HG02678 (cell line): Measurements from ENCODE around the gene IKZF1.

Experiments used
- ATAC-seq: cut with Tn5 transposase; IDR thresholded peaks from one replicate; pipeline ENCODE4 v1.9.1; 2021; ENCODE audit warnings: mild to moderate bottlenecking, moderate library complexity; ENCODE audit not compliant: unreplicated experiment

IKZF1 gene

DNA sequence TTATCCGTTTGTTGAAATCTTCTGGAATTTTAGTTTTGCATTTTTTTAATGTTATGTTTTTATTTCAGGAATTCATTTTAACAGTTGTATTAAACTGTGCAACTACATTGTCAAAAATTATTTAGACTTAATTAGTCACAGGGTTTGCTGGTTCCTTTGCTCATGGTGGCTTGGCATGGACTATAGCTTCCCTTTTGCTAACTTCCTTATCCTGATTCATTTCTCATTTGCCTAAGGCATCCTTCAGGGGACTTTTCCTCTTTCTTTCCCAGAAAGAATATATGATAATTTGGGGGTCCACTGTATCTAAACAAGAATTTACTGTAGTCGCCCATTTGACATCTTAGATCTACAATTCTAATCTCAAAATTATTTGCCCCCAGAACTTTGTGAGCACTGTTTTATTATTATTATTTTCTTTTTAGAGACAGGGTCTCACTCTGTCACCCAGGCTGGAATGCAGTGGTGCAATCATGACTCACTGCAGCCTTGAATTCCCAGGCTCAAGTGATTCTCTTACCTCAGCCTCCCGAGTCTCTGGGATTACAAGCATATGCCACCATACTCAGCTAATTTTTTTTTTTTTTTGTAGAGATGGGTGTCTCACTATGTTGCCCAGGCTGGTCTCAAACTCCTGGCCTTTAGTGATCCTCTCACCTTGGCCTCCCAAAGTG is 131.8 kb downstream of the IKZF1 start:
- ATAC-seq = no peak

DNA sequence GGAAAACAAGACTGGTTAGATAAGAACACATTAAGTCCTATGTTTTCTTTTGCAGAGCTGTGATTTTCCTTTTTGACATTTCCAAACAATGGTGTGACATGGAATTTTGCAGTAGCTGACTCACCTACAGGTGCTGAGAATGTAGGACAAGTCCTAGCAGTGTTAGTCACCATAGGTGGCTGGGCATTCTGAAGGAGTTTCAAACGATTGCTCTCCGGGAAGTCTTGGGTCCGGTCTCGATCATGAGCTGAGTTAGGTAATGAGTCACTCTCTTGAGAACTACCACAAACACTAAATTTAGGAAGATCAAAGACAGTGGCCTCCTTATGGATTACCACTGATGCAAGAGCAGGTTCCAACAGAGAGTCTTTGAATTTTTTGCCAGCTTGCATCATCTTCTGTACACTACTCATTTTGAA is 142.0 kb downstream of the IKZF1 start:
- ATAC-seq = peak; percentile 36

DNA sequence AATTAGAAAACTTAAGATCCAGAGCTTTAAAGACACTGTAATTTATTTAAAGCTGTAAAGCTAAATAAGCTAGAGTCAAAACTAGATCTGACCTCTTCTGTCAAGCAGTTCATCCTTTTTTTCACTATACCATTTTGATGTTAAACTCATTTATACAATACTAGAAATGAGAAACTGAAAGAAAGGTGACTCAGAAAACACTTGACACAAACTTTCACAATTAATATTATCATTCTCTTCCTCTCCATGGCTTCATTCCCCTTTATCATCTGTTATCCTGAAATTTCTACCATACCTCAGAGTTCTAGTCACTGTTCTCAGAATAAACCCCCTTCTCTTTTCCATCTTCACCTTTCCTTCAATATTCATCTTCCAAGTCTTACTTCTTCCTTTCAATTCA is 144.3 kb downstream of the IKZF1 start:
- peak; percentile 29 for ATAC-seq

DNA sequence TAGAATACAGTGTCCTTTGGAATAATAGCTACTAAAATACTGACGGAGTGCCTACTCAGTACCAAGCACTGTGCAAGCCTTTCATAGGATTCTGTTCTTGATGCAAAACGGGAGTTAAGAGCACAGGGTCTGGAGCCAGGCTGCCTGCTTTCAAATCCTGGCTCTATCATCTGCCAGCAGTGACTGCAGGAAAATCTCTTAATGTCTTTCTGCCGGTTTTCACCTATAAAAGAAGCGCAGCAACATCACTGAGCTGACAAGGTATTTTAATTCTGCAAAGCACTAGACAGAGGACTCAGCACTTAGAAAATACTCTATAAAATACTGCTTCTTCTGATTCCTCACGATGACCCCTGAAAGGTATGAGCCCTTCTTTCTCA is 145.0 kb downstream of the IKZF1 start:
- ATAC-seq = no peak

DNA sequence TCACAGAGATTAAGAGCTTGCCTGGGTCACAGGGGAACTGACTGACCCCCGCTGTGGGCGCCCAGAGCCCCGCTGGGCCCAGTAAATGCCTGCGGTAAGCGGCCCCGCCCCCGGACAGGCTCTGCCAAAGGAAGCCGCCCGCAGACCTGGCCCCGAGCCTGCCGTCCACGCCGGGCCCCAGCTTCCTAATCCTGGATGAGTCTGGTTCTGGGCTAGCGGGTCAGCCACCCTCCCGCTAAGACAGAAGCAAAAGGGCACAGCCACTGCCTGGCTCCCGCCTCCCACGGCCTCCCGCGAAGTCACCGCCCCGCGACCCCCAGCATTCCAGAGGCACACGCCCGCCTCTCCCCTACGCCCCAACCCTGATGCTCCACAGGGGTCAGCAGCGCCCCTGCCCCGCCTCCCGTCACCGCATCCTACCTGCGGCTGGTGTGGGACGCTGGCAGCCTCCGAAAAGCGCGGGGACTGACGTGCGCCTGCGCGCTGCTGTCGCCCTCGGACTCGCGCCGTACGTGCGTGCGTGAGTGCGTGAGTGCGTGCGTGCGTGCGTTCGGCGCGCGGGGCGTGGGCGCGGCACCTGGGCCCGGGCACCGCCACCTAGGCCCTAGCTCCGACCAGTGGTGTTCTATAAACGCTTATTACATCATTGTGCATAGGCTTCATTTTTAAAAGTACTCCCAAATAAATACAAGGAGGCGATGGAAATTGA is 145.5 kb downstream of the IKZF1 start, which contains the start of gene FIGNL1:
TSS of gene FIGNL1 (minus strand) at position 470 of the 709 bp plus-strand sequence. CDS start 3,063 bp downstream, outside the sequence.
- peak; percentile 90 for ATAC-seq

DNA sequence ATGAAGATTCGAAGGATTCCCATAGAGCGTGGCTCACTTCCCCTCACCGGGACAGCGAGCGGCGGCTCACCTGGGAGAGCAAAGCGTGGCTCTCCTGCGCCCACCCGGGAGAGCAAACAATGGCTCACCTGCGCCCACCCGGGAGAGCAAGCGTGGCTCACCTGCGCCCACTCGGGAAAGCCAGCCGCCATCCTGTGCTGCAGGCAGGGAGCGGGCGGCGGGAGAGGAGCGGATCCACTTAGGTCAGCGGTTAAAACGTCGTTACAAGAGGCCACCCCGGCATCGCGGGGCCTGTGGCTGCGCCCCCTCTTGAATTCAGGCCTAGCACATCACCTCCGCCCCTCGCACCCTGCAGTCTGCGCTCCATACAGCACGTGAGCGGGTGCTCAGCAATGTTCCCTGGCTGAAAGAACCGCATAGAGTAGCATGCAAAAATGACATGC is 146.1 kb downstream of the IKZF1 start:
- no peak for ATAC-seq
